ENCODE results near the gene CBL. TPM values are rescaled to one million over a fixed set of nuclear protein-coding genes. Genes with fewer than 3 reads are reported as not detected.

CBL gene
- polyA plus RNA-seq, 4 donors = 15.5 to 22.3 (median 20.4) TPM

DNA sequence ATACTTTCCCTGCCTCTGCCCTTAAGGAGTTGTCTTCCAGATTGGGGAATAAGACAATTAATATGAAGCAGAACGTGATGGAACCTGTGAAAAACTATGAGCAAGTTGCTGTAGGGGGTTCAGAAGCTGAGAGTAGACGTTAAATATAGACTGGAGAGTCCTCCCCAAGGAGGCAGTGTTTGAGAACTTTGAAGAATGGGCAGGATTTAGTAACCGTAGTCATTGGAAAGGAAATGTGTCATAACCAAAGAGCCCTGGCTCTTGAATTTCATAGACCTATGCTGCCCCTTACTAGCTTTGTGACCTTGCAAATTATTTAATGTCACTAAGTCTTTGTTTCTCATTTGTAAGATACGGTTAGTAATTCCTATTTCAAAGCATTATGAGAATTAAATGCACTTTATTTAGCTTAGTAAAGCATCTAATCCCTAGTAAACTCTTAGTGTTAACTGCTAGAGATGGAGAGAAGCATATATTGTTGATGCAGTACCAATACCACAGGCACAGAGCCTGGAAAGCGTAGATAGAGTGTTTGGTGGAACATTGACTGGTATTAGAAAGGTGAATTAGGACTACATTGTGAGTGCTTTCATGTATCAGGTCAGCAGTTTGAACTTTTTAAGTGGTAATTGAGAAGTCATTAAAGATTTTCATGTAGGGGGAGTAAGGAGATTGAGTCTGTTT lies 56.7 kb downstream of the CBL start:
- no peak for DNase-seq (ENCODE audit: low read depth in 4 of 4, low spot score in 3 of 4)

DNA sequence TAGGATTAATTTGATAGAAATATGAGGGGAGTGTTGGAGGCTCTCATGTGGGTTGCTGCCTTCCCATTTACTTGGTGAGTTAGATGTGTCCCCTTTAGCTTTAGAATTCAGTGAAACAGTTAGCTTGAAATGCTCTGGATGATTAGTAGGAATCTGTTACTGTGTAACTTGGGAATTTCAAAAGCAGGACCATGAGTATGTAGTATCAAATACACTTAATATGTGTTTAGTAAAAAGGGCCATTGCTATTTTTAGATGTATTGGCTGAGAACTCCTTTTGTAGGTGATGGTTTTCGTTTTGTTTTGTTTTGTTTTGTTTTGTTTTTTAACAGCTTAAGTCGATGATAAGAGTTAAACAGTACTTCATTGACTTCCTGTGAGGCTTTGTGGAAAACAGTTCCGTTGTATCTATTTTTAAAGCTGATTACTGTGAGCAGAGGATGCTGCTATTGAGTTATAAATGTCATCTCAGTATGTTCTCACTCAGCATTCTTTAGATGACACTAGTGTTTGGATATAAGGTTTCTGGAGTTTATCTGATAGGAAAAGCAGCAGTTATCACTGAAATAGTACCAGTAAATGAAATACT lies 57.3 kb downstream of the CBL start:
- no peak for DNase-seq (ENCODE audit: low read depth in 4 of 4, low spot score in 3 of 4)

DNA sequence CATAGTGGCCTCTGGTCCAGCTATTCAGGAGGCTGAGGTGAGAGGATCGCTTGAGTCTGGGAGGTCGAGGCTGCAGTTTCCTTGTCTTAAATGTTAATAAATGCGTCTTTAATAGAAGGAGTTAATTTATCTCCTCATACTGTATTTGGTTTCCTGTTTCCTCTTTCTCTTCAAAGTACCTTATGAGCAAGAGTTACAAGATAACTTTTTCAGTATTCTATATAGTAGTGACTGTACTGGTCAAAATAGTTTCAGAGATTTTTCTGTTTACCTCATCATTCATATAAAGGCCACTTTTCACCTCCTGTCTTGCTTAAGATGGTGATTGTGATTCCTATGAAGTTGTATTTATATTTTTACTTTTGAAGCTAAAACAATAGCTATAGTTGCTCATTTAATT lies 59.9 kb downstream of the CBL start:
- DNase-seq (ENCODE audit: low read depth in 4 of 4, low spot score in 3 of 4) = no peak

DNA sequence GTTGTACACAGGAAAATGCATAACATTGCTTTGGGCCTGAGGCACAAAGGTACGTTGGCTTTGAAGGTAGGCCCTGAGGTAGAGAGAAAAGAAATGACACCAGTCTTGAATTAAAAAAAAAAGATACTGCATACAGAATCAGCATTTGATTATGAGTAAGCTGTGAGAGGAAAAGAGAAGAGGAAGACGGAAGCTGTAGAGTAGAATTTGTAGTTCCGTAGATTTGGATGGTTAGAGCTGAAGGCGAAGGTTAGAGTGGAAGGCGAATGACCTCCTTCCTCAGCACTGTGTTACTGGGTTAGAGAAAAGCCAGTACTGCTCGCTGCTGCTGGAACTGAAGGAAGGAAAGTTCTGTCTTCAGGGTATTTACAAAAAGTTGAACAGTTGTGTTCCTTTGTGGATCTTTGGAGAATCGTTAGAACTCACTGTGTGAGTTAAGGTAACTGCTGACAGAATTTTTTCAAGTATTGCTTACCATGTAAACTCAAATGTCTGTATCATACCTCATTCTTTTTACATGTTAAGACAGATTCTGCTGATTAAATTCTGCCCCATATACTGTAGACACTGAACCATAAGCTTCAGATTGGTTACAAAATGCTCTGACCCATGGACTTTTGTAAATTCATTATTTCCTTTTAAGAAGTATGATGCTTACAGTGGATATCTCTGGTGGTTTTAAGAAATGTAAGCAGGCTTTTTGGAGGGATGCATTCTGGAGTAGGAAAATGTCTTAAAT lies 60.5 kb downstream of the CBL start:
- no peak for DNase-seq (ENCODE audit: low read depth in 4 of 4, low spot score in 3 of 4)

DNA sequence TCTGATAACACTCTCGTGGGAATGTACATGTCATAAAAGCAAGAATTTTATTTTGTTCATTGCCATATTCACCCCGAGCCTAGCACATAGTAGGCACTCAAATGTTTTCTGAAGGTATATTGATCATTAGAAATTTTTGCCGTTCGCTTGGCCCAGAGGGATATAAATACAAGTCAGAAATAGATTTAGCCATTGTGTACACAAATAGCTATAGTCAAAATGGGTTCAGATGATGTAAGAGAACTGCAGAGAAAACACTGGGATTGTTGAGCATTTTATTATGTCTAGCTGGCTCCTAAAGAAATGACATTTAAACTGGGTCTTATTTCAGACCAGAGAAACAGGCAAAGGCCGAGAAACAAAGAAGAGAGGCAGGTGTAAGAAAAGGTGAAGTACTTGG lies 61.5 kb downstream of the CBL start:
- no peak for DNase-seq (ENCODE audit: low read depth in 4 of 4, low spot score in 3 of 4)

DNA sequence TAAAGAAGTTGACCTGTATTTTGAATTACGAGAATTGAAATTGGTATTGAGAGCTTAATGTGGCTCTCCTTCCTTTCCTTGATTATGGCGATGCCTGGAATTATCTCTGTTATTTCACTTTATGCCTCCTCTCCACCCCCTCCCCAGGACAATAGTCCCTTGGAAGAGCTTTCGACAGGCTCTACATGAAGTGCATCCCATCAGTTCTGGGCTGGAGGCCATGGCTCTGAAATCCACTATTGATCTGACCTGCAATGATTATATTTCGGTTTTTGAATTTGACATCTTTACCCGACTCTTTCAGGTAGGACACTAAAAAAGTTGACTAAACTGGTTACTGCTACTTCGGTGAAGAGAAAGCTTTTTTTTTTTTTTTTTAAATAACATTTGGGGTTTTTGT lies 67.6 kb downstream of the CBL start:
- DNase-seq (ENCODE audit: low read depth in 4 of 4, low spot score in 3 of 4) = no peak

DNA sequence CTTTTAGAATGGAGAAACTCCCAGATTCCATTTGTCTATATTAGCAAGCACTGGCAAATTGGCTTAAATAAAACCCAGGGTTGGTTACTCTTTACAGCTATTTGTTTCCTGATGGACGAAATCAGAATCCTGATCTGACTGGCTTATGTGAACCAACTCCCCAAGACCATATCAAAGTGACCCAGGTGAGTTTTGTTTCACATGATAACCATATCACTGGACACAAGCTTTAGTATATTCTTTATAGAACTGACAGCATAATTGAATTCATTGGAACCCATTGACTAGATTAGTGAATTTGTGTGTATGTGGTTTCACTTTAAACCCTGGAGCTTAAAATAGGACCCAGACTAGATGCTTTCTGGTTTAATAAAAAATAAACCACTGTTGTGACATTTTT lies 71.5 kb downstream of the CBL start:
- DNase-seq (ENCODE audit: low read depth in 4 of 4, low spot score in 3 of 4) = no peak

DNA sequence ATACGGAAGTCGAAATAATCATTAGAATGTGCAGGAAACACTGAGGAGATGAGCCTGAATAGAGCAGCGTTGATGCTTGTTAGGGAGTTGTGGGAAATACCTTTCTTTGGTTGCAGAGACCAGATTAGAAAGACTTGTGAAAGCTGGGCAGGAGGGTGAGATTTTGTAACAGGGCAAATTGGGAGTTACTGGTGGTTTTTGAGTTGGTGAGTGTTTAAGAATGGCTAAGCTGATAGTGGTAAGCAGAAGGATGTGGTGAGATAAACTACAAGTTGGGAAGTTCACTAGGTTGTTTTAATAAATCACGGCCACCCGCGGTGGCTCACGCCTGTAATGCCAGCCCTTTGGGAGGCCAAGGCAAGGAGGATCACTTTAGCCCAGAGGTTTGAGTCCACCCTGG lies 76.4 kb downstream of the CBL start:
- DNase-seq (ENCODE audit: low read depth in 4 of 4, low spot score in 3 of 4) = no peak

DNA sequence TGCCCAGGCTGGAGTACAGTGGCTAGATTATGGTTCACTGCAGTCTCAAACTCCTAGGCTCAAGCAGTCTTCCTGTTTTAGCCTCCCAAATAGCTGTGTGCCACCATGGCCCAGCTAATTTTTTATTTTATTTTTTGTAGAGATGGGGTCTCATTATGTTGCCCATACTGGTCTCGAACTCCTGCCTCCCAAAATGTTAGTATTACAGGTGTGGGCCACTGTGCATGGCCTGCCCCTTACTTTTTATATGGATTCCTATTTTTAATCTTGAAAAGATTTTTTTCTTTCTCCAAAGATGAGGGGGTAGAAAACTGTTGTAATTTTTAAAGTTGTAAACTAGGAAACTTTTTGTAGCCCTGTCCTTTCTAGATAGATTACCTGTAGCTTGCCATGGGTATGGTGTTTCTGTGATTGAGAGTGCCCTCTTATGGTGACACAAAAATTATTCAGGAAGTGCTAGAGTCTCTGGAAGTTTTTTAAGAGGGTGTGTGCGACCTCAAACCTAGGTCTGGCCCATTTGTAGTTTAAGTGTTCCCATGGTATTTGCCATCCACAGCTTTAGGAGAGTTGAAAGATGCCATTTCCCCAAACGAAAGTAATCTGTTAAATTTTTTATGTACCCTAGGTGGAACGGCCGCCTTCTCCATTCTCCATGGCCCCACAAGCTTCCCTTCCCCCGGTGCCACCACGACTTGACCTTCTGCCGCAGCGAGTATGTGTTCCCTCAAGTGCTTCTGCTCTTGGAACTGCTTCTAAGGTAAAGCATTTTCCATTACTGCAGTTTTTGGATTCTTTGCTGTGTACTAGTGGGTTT lies 78.4 kb downstream of the CBL start:
- peak in 1 of 4 donors; percentile 16 for DNase-seq (ENCODE audit: low read depth in 4 of 4, low spot score in 3 of 4)

DNA sequence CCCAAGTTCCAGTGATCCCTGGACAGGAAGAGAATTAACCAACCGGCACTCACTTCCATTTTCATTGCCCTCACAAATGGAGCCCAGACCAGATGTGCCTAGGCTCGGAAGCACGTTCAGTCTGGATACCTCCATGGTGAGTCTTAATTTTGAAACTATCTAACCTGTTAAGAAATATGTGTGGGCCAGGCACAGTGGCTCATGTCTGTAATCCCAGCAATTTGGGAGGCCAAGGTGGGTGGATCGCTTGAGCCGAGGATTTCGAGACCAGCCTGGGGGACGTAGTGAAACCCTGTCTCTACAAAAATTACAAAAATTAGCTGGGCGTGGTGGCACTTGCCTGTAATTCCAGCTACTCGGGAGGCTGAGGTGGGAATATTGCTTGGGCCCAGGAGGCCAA lies 79.3 kb downstream of the CBL start:
- no peak for DNase-seq (ENCODE audit: low read depth in 4 of 4, low spot score in 3 of 4)

DNA sequence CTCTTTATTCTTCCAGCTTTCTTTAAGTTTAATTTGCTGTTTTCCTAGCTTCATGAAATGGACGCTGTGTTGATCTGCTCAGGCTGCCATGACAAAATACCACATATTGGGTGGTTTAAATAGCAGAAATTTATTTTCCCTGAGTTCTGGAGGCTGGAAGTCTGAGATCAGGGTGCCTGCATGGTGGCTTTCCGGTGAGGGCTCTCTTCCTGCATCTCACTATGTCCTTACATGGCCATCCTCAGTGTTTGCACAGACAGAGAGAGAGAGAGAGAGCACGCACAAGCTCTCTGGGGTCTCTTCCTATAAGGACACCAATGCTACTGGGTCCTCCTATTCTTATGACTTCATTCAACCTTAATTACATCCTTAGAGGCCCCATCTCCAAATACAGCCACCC lies 82.1 kb downstream of the CBL start:
- DNase-seq (ENCODE audit: low read depth in 4 of 4, low spot score in 3 of 4) = no peak

DNA sequence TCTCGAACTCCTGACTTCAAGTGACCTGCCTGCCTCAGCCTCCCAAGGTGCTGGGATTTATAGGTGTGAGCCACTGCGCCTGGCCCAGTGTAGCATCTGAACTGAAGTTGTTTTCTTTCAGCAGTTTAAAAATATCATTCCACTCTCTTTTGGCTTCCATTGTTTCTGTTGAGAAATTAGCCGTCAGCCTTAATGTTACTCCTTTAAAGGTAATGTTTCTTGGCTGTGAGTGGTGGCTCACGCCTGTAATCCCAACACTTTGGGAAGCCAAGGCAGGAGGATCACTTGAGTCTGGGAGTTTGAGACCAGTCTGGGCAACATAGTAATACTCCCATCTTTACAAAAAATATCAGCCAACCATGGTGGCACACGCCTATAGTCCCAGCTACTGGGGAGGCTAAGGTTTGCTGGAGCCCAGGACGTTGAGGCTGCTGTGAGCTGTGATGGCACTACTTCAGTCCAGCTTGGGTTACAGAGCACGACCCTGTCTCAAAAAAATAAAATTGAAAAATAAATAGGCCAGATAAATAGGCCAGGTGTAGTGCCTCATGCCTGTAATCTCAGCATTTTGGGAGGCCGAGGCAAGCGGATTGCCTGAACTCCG lies 84.9 kb downstream of the CBL start:
- DNase-seq (ENCODE audit: low read depth in 4 of 4, low spot score in 3 of 4) = no peak

DNA sequence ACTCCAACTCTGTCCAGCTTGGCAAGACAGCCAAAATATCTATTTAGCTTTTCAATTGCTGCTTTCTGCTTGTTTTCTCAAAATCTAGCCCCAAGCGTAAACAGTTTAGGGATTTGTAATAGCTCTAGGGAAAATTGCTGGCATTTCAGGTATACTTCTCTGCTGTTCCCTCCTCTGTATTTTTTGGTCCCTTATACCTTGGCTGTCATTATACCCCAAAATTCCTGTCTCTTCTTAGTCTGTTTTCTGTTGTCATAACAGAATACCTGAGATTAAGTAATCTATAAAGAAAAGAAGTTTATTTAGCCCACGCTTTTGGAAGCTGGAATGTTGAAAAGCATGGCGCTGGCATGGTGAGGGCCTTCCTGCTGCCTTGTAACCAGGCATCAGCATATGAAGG lies 87.3 kb downstream of the CBL start:
- no peak for DNase-seq (ENCODE audit: low read depth in 4 of 4, low spot score in 3 of 4)

DNA sequence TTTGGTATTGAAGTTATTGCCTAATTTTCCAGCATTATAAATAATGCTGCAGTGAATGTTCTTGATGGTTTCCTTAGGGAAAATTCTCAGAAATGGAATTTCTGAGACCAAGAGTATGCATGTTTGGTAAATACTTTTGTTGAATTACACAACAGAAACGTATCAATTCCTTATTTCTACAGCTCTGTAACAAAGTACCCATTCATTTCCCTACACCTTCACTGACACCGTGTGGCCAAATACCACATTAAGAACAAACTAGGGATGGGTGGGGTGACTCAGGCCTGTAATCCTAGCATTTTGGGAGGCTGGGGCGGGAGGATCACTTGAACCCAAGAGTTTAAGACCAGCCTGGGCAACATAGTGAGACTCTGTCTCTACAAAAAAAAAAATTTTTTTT lies 89.0 kb downstream of the CBL start:
- DNase-seq (ENCODE audit: low read depth in 4 of 4, low spot score in 3 of 4) = no peak

DNA sequence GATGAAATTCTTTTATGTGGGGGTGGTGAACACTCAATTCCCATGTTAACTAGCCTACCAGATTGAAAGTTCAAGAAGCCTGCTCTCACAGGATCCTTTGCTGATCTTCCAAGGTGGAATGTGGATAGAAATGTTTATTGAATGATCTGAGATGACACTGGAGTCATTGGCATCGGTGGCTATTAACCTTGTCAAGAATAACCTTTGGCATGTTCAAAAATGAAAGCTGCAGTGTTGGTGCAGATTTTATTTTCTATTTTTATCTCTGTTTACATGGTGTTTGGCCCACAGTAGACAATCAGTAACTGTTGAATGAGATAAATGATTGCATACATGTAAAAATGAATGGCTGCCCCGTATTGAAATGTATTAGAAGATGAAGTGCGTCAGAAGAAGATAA lies 91.8 kb downstream of the CBL start:
- no peak for DNase-seq (ENCODE audit: low read depth in 4 of 4, low spot score in 3 of 4)

DNA sequence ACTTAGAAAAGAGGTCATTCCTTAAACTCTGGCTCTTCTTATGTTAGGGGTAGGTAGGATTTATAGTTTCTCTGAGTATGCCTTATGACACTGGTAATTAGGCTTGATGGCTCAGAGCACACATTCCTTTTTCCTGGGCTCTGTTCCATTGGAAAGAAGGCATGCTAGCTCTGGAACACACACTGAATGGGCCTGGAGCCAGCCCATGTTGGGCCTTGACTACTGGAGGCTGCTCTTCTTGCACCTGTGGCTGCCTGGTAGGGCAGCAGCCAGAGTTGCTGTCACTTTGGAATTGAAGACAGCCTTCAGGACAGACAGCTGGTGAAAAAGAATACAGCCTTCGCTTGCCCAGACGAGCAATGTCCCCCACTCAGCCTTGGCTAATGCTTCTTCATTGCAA lies 92.6 kb downstream of the CBL start:
- DNase-seq (ENCODE audit: low read depth in 4 of 4, low spot score in 3 of 4) = no peak

DNA sequence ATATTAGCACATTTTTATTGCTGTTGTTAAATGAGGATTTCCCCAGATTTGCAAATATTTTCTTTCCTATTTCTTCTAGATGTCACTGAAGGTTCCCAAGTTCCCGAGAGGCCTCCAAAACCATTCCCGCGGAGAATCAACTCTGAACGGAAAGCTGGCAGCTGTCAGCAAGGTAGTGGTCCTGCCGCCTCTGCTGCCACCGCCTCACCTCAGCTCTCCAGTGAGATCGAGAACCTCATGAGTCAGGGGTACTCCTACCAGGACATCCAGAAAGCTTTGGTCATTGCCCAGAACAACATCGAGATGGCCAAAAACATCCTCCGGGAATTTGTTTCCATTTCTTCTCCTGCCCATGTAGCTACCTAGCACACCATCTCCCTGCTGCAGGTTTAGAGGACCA lies 93.3 kb downstream of the CBL start:
- no peak for DNase-seq (ENCODE audit: low read depth in 4 of 4, low spot score in 3 of 4)

DNA sequence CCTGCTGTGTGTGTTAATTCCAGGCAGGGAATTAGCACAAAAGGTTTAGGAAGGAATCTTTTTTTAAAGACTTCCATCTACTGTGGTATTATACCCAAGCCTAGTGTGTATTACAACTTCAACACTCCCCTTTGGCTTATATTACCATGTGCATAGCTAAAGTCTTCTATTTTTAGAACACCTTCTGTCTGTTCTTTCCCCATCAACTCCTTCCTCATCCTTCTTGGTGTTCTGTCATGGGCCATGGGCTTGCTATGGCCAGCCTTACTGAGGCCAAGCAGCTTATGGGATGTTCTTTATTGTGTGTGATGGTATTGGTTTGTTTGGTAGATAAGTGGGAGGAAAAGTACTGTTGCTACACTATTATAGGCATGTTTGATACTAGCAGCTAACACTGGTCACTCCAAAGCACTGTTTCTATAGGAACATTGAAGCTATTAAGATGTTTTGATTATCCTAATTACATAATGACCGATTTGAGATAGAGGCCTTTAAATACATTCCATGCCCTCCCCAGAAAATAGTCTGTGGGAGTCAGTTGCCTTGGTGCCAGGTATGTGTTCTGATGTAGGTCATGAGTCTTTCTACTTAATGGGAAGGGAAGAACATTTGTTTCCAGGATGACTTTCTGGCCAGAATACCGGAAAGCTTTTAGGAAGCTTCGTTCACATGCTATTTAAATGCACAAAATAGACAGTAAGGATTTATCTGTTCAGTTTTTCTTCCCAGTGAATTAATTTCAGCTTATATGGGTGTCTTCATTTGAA lies 94.2 kb downstream of the CBL start:
- no peak for DNase-seq (ENCODE audit: low read depth in 4 of 4, low spot score in 3 of 4)

DNA sequence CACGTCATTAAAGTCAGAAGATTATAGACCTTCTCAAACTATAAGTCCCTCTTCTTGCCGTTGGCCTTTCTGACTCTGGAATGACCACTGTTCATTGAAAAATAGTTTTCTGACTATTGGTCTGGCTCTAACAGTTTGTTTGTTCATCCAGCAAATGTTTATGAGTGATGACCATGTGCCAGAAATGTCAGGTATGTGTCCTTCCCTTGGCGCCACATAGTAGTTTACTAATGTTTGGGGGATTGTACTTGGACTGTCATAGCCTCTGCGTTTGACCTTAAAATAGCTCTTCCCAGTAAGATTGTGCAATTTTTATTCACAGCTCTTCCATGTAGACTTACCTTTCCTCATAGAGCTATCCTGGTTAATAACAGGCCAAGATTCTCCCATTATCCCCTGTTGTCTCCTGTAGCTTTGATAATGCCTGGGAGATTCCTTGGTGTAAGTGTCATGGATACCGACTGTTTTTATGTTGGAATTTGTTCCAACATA lies 97.1 kb downstream of the CBL start:
- no peak for DNase-seq (ENCODE audit: low read depth in 4 of 4, low spot score in 3 of 4)

All from left renal pelvis (tissue), 4 donors.